ENCODE results near the gene FAM118B.

FAM118B gene

GRCh38 chr11:126310200-126310991, 98.8 kb downstream of the FAM118B start:
- peak in 1 of 2 donors; percentile 41 for DNase-seq (ENCODE audit: low read depth in 2 of 2, low spot score in 1 of 2)

GRCh38 chr11:126310992-126311310, 99.4 kb downstream of the FAM118B start:
- no peak for DNase-seq (ENCODE audit: low read depth in 2 of 2, low spot score in 1 of 2)

GRCh38 chr11:126311401-126312291, 100.1 kb downstream of the FAM118B start:
- DNase-seq (ENCODE audit: low read depth in 2 of 2, low spot score in 1 of 2): no peak
